Fibroblast of skin of back (primary cell): ENCODE data around the gene EID2B.

Experiments used
- DNase-seq: peaks from one replicate; pipeline ENCODE4 v3.0.0-alpha.2; 2013

Gene EID2B

DNA sequence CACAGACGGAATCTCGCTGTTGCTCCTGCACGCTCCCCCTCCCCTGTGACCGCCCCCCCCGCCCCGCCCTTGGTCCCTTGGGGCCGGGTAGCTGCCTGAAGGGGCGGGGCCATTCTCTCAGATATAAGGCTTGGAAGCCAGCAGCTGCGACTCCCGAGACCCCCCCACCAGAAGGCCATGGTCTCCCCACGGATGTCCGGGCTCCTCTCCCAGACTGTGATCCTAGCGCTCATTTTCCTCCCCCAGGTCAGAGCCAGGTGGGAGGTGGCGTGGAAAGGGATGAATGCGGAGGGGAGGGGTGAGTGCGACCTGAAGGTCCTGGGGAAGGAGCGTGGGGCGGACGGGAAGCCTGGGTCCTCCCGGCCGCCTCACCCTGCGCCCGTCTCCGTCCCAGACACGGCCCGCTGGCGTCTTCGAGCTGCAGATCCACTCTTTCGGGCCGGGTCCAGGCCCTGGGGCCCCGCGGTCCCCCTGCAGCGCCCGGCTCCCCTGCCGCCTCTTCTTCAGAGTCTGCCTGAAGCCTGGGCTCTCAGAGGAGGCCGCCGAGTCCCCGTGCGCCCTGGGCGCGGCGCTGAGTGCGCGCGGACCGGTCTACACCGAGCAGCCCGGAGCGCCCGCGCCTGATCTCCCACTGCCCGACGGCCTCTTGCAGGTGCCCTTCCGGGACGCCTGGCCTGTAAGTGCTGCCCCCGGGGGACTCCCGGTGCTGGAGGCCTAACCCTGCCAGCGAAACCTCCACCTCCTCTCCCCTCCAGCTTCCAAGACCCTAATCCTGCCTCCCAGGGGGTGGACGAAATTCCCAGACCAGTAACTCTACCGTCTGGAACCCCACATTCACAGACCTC is 33.6 kb downstream of the EID2B start, which contains the start of gene DLL3:
Gene DLL3 (plus strand): TSS at position 150 of the 845 bp plus-strand sequence. CDS start 28 bp downstream, at position 178.
- no peak for DNase-seq

DNA sequence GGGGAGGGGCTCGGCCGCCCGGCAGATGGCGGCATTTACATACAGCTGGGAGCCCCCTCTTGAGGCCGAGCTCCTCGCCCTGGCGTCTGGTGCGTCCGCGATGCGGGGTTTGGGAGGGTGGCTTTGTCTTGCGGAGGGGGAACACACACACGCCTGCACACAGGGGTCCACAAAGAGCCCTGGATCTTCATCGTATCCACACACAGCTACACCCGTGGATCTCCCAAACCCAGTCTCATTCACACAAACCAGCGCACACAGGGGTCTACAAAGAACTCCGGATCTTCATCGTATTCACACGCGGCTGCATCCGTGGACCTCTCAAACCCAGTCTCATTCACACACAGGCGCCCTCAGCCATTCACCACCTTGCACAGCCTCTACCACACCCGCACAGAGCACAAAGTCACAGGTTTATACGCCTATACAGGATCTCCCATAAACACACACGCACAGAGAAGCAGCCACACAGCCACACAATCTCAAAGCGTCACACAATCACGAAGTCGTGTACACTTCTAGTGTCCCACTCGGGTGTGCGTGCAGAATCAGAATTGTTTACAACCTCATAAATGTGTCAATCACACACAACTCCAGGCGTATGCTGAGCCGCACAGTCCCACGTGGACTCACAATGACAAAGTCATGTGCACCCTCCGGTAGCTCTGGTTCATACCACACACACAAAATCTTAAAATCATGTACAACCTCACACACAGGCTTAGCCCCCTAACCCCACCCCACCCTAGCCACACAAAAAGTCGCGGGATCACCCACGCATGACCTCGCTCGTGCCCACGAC is 34.5 kb downstream of the EID2B start:
- DNase-seq: peak; percentile 41

DNA sequence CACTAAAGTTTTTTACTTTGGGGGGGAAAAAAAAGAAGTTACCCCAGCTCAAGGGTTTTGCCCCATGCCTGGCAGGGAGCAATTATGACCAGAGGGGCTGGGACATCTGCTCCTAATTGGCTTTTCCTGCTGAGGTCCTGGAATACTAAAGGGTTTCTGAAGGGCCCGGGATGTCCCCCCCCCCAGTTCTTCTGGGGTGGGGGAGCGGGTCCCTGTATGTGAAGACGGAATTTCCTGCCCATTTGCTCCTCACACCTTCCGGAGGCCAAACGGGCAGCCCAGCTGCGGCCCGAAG is 35.0 kb downstream of the EID2B start:
- no peak for DNase-seq

DNA sequence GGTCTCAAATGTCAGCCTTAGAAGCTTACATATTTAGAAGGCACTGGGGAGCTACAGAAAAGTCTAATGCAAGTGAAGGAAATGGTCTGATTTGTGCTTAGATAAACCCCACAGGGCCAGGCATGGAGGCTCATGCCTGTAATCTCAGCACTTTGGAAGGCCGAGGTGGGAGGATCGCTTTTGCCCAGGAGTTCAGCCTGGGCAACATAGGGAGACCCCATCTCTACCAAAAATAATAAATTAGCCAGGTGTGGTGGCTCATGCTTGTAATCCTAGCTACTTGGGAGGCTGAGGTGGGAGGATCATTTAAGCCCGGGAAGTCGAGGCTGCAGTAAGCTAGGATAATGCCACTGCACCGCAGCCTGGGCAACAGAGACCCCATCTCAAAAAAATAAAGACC is 36.6 kb downstream of the EID2B start:
- no peak for DNase-seq

DNA sequence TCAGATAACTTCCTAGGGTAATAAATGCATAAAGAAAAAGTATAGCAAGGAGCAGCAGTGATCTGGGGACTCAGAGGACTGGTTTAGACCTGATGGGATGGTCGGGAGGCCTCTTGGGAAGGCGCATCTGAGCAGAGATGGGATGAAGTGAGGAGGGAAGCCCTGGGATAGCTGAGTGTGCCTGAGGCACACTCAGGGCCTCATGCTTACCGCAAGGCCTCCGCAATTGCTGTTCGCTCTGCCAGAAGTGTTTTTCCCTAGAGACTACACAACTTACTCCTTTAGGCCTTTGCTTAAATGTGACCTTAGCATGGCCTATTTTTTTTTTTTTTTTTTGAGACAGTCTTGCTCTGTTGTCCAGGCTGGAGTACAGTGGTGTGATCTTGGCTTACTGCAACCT is 38.0 kb downstream of the EID2B start:
- no peak for DNase-seq

DNA sequence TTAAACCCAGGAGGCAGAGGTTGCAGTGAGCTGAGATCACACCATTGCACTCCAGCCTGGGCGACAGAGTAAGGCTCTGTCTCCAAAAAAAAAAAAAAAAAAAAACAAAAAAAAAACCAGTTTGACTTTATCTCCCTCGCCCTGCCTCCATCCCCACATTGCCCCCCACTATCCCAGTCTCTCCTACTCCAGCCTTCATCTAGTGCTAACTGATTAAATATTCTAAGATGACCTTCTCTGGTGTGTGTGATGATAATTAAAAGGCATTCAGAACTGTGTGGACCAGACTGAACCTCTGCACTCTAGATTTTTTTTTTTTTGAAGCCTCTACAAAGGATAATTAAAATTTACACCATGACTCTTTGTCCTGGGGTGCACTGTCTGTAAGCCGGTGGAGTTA is 39.9 kb downstream of the EID2B start:
- no peak for DNase-seq

DNA sequence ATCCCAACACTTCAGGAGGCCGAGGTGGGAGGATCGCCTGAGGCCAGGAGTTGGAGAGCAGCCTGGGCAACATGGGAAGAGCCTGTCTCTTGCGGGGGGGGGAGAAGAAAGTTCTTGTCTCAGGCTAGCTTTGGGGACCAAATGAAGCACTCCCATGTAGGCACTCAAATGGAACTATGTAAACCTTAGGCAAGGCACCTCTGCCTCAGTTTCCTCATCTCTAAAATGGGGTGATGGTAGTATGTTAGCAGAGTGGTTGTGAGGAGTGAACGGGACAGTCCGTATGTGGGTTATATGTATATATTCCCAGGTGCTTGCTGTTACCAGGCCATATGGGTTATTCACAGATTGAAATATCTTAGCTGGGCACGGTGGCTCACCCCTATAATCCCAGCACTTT is 40.4 kb downstream of the EID2B start:
- DNase-seq: no peak

DNA sequence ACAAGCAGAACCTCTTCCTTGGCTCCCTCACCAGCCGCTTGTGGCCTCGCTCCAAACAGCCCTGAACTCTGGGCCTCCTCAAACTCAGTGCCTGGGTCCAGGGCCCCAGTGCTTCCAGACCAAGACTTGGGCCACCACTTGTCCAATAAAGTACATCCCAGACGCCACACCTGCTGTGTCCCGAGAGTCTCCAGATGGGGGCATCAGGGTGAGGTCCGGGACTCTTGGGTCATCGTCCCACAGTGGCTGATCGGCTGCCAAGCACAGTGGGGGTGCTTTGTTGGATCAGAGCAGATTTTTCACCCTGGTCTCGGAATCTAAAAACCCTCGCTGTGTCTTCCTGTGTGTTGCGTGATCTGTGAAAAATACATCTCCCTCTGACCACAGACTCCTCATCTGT is 42.9 kb downstream of the EID2B start:
- no peak for DNase-seq

DNA sequence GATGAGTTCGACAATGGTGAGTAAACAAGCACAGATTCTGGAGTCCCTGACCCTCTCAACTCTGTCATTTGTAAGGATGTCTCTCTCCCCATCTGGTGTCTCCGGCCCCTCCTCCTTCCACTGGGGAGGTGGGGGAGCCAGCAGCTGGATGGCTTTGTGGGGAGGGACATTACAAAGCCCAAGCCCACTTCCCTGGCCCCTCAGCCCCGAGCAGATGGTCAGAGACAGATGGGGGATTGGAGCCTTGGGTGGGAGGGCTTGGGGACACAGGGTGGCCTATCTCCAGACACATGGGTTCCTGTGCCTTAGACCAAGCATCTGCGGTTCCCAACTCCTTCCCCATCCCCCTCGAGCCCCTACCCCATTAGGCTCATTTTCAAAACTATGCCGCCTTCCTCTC is 49.5 kb downstream of the EID2B start:
- DNase-seq: no peak

DNA sequence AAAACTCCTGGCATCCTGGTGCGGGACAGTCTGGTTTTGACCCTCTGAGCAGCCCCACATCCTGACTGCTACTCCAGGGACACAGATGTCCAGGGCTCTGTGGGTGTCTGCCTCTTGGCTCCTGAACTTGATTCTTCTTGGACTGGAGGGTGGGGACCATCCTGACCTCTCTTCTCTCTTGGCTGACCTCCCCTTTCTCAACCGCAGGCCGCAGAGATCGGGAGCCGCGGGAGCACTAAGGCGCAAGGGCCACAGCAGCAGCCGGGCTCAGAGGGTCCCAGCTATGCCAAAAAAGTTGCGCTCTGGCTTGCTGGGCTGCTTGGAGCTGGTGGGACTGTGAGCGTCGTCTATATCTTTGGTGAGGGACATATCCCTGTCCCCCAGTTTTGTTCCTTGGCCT is 51.0 kb downstream of the EID2B start:
- DNase-seq: no peak

DNA sequence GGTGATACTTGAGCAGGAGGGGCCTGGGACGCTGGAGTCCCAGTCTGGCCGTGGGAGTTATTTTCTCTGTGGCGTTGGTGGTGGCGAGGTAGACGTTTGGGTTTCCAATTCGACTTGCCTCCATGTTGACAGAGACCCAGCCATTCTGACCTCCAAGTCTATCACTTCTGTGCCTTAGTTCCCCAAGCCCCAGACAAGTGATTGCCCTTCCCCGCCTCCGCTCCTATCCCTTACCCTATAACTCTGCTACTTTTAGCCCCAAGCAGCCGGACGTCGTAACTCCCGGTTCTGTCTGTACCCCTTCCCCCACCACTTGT is 51.5 kb downstream of the EID2B start:
- DNase-seq: no peak
